Immature natural killer cell (primary cell): Measurements from ENCODE around the gene CD2. TPM values are rescaled to one million over a fixed set of nuclear protein-coding genes. Genes with fewer than 3 reads are reported as not detected.
"Not testable (repeated sequence)": the region's sequence is repeated elsewhere in the genome, so short reads cannot be mapped to it uniquely, and the experiment has no call there.

ENCODE experiments used
- DNase-seq, 3 donors: peaks; one replicate each; pipeline ENCODE4 v3.0.0; 2022; ENCODE audit warnings: mixed read lengths in 1 of 3
- H3K27ac Mint-ChIP-seq, 6 donors: one replicate each; pipeline ENCODE4 v1.8.0; 2020; ENCODE audit warnings: mixed read lengths in 6 of 6, mild to moderate bottlenecking in 5 of 6, inconsistent platforms in 4 of 6, moderate library complexity in 3 of 6
- H3K27me3 Mint-ChIP-seq, 3 donors: one replicate each; pipeline ENCODE4 v1.8.0; 2020 to 2021; ENCODE audit warnings: low read depth in 3 of 3, mild to moderate bottlenecking in 3 of 3, mixed read lengths in 3 of 3, moderate library complexity in 3 of 3, inconsistent platforms in 1 of 3
- H3K36me3 Mint-ChIP-seq, 3 donors: one replicate each; pipeline ENCODE4 v1.8.0; 2020; ENCODE audit warnings: mixed read lengths in 3 of 3, inconsistent platforms in 2 of 3, mild to moderate bottlenecking in 2 of 3
- H3K4me1 Mint-ChIP-seq, 2 donors: one replicate each; pipeline ENCODE4 v1.8.0; 2020; ENCODE audit warnings: inconsistent platforms in 2 of 2, mild to moderate bottlenecking in 2 of 2, mixed read lengths in 2 of 2, moderate library complexity in 1 of 2
- H3K4me3 Mint-ChIP-seq, 5 donors: one replicate each; pipeline ENCODE4 v1.8.0; 2020; ENCODE audit warnings: mild to moderate bottlenecking in 5 of 5, mixed read lengths in 5 of 5, inconsistent platforms in 3 of 5, moderate library complexity in 3 of 5
- H3K9me3 Mint-ChIP-seq, 6 donors: one replicate each; pipeline ENCODE4 v1.8.0; 2020; ENCODE audit warnings: mild to moderate bottlenecking in 6 of 6, mixed read lengths in 6 of 6, inconsistent platforms in 4 of 6, moderate library complexity in 3 of 6
- polyA plus RNA-seq, 3 donors: library from polyadenylated mRNA; unstranded; fragments of 300-500 nt; fragmentation: Illumina TruSeq; gene quantifications; one replicate each; pipeline ENCODE4 v1.2.3, GENCODE V29; 2021

The CD2 gene
- polyA plus RNA-seq, 3 donors from 2014 or later = 246 to 341 (median 325) TPM

DNA sequence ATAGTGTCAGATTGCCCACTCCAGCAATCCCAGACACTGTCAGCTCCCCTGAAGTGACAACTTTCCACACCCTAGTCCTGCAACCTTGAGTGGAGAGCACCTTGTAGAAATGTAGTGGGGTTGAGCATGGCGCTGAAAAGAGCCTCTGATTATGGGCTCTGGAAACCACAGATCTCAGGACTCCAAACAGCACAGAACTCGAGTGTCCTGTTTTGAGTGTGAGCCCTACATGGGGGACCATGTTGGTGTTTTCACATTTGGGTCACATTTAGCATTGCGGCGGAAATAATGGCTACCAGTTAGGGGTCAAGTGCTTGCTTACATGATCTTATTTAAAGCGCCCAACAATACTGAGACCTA is 4.2 kb downstream of the CD2 start:
- Mint-ChIP-seq H3K4me1 (peaks cover 76 to 79% of the 10 kb centered on the region in 2 donors), H3K36me3 (peaks cover 36 to 64% (median 49%) of the 10 kb centered on the region in 3 donors), H3K4me3 (peak overlapping the region; percentile 92 to 99 (median 96)), H3K27ac (peak overlapping the region; percentile 78 to 93 (median 89))
- H3K27me3 Mint-ChIP-seq, DNase-seq, H3K9me3 Mint-ChIP-seq: not testable (repeated sequence)

GRCh38 chr1:116759636-116760035 is 5.4 kb downstream of the CD2 start:
- H3K27ac Mint-ChIP-seq = peak overlapping the region; percentile 15 to 93 (median 88)
- peaks cover 2 to 3% (median 2%) of the 10 kb centered on the region in 3 donors for H3K27me3 Mint-ChIP-seq
- no peaks in the 10 kb centered on the region for H3K9me3 Mint-ChIP-seq
- peak overlapping the region; percentile 92 to 99 (median 96) for H3K4me3 Mint-ChIP-seq
- H3K36me3 Mint-ChIP-seq = peaks cover 42 to 74% (median 56%) of the 10 kb centered on the region in 3 donors
- DNase-seq = no peak
- peaks cover 77 to 79% of the 10 kb centered on the region in 2 donors for H3K4me1 Mint-ChIP-seq

- DNase-seq = no peak
- Mint-ChIP-seq H3K4me1 (peaks cover 79 to 83% of the 10 kb centered on the region in 2 donors), H3K36me3 (peaks cover 45 to 71% (median 55%) of the 10 kb centered on the region in 3 donors), H3K27ac (peak overlapping the region; percentile 15 to 98 (median 78)), H3K4me3 (peak overlapping the region in 4 of 5 donors; percentile 21 to 53 (median 36)), H3K27me3 (peaks cover 2 to 3% (median 2%) of the 10 kb centered on the region in 3 donors), H3K9me3 (no peaks in the 10 kb centered on the region)
Measured at GRCh38 chr1:116760487-116760886, 6.3 kb downstream of the CD2 start.

- H3K27ac Mint-ChIP-seq = peak overlapping the region; percentile 78 to 98 (median 88)
- no peaks in the 10 kb centered on the region for H3K9me3 Mint-ChIP-seq
- no peak for DNase-seq
- H3K36me3 Mint-ChIP-seq = peaks cover 48 to 74% (median 56%) of the 10 kb centered on the region in 3 donors
- H3K4me1 Mint-ChIP-seq = peaks cover 81 to 87% of the 10 kb centered on the region in 2 donors
- H3K4me3 Mint-ChIP-seq = peak overlapping the region; percentile 10 to 87 (median 57)
- peaks cover 1 to 3% (median 2%) of the 10 kb centered on the region in 3 donors for H3K27me3 Mint-ChIP-seq
Measured at GRCh38 chr1:116760996-116761665, 6.9 kb downstream of the CD2 start.

DNA sequence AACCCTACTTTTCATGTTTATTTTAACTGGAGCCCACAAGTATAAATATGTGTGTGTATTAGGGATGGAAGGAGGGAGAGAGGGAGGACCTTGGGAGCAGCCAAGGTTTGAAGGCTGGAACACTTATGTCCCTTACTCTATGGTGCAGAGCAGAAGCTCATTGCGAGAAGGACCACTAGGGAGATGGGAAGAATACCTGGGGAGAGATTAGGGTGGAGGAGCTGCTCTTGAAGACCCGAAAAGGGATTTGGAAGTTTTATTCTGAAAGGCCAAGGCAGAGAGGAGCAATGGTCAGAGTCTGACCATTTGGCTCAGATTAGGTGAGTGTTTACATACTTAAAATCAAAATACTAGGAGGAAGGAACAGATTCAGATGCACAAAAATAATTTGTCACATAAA is 8.1 kb downstream of the CD2 start:
- H3K27me3 Mint-ChIP-seq = peaks cover 1 to 3% (median 2%) of the 10 kb centered on the region in 3 donors
- peak overlapping the region; percentile 87 to 98 (median 92) for H3K27ac Mint-ChIP-seq
- peak overlapping the region; percentile 51 to 87 (median 67) for H3K4me3 Mint-ChIP-seq
- no peak for DNase-seq
- peaks cover 90 to 96% of the 10 kb centered on the region in 2 donors for H3K4me1 Mint-ChIP-seq
- H3K9me3 Mint-ChIP-seq = no peaks in the 10 kb centered on the region
- peaks cover 48 to 71% (median 56%) of the 10 kb centered on the region in 3 donors for H3K36me3 Mint-ChIP-seq

DNA sequence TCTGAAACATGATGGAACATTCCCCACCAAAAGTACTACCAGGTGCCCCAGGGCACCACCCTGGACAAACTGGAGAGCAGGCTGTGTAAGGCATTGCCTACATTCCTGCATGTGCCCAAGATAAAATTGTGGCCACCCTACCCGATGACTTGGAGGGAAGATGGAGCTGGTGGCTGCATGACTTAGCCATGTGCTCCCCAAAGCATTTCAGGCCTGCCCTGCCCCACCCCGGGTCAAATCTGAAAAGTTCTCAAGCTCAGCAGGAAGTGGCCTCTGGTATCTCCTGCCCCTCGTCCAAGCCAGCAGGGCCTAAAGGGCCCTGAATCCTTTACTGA is 8.5 kb downstream of the CD2 start:
- Mint-ChIP-seq H3K4me3 (peak overlapping the region; percentile 57 to 87 (median 67)), H3K27me3 (peaks cover 1 to 3% (median 2%) of the 10 kb centered on the region in 3 donors), H3K4me1 (peaks cover 92 to 98% of the 10 kb centered on the region in 2 donors), H3K36me3 (peaks cover 48 to 71% (median 56%) of the 10 kb centered on the region in 3 donors), H3K27ac (peak overlapping the region; percentile 87 to 98 (median 92)), H3K9me3 (no peaks in the 10 kb centered on the region)
- DNase-seq = no peak

DNA sequence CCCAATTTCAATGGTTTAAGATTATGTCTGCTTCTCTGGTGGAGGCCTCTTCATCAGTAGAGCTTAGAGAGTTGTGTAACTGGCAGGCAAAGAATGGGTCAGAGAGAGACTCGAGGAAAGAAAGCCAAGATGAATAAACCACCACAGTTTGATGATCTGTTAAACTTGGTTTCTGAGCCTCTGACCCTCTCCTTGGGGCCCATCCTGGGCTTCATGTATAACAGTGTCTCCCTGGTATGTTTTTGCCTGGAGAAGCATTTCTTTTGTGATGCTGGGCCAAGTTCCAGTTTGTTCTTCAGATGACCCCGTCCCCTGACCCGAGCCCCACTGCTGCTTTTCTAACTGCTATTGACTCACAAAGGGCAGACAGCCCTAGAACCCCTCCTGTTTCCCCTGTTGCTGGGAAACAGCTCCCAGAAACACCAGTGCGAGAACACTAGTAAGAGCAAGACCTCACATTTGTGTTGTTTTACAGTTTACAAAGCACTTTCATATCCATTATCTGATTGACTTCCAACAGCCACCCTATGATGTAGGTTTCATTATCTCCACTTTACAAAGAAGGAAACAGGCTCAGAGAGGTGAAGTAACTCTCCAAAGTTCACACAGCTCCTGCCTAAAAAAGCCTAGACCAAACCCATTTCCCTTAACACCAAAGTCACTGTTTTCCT is 9.0 kb downstream of the CD2 start:
- Mint-ChIP-seq H3K27ac (peak overlapping the region; percentile 87 to 98 (median 92)), H3K27me3 (peaks cover 1 to 3% (median 2%) of the 10 kb centered on the region in 3 donors), H3K36me3 (peaks cover 51 to 75% (median 60%) of the 10 kb centered on the region in 3 donors), H3K9me3 (no peaks in the 10 kb centered on the region), H3K4me1 (peaks cover 94 to 99% of the 10 kb centered on the region in 2 donors), H3K4me3 (peak overlapping the region; percentile 57 to 87 (median 67))
- DNase-seq = peak in 1 of 3 donors; percentile 25

- H3K27me3 Mint-ChIP-seq = peaks cover 1 to 3% (median 2%) of the 10 kb centered on the region in 3 donors
- H3K9me3 Mint-ChIP-seq = no peaks in the 10 kb centered on the region
- no peak for DNase-seq
- H3K4me1 Mint-ChIP-seq = peaks cover 94 to 99% of the 10 kb centered on the region in 2 donors
- peak overlapping the region; percentile 57 to 87 (median 67) for H3K4me3 Mint-ChIP-seq
- H3K36me3 Mint-ChIP-seq = peaks cover 57 to 81% (median 64%) of the 10 kb centered on the region in 3 donors
- H3K27ac Mint-ChIP-seq = peak overlapping the region; percentile 87 to 98 (median 92)
Measured at GRCh38 chr1:116763787-116764465, 9.7 kb downstream of the CD2 start.

DNA sequence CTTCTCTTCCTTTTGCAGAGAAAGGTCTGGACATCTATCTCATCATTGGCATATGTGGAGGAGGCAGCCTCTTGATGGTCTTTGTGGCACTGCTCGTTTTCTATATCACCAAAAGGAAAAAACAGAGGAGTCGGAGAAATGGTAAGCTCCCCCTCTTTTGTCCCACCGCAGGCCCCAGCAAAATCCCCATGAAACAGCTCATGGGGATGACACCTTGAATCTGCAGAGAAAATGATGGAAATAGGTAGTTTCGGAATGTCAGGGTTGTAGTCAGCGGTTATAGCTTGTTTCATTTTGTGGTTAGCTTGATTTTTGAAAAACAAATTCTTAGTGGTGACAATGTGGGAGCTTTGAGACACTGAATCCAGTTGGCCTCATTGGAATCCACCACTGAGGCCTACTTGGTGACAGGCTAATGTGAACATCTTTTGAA is 10.3 kb downstream of the CD2 start:
- Mint-ChIP-seq H3K27ac (peak overlapping the region; percentile 87 to 98 (median 92)), H3K4me1 (peaks cover 94 to 99% of the 10 kb centered on the region in 2 donors), H3K4me3 (peak overlapping the region in 3 of 5 donors; percentile 56 to 87 (median 67)), H3K36me3 (peaks cover 56 to 81% (median 64%) of the 10 kb centered on the region in 3 donors), H3K9me3 (no peaks in the 10 kb centered on the region), H3K27me3 (peaks cover 2 to 6% (median 3%) of the 10 kb centered on the region in 3 donors)
- peak in 1 of 3 donors; percentile 40 for DNase-seq

GRCh38 chr1:116764906-116765862 is 11.0 kb downstream of the CD2 start:
- Mint-ChIP-seq H3K9me3 (no peaks in the 10 kb centered on the region), H3K27ac (peak overlapping the region; percentile 87 to 98 (median 94)), H3K4me3 (peak overlapping the region in 2 of 5 donors; percentile 56 to 87), H3K36me3 (peaks cover 55 to 75% (median 67%) of the 10 kb centered on the region in 3 donors), H3K4me1 (peaks cover 96 to 100% of the 10 kb centered on the region in 2 donors), H3K27me3 (peaks cover 4 to 11% (median 9%) of the 10 kb centered on the region in 3 donors)
- DNase-seq = no peak

DNA sequence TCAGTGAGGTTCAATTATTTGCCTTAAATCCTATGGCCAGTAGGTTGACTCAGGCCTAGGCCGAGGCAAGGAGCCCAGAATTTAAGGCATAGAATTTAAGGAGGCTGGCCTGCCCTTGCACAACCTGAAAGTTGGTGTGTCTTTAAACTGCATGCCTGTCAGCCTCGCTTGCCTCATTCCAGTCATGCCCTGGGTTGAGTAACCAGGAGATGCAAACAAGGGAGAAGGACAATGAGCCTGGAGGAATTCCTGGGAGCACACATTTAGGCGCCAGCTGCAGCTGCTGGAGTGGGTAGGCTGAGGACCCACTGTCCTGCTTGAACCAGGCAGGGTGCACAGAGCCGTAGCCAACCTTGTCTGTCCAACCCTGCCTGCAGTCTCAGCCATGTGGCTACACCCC is 11.7 kb downstream of the CD2 start:
- Mint-ChIP-seq H3K36me3 (peaks cover 50 to 68% (median 61%) of the 10 kb centered on the region in 3 donors), H3K9me3 (no peaks in the 10 kb centered on the region), H3K4me1 (peaks cover 96 to 100% of the 10 kb centered on the region in 2 donors), H3K27me3 (peaks cover 4 to 12% (median 11%) of the 10 kb centered on the region in 3 donors), H3K27ac (peak overlapping the region; percentile 78 to 98 (median 94)), H3K4me3 (peak overlapping the region in 1 of 5 donors; percentile 93)
- DNase-seq = no peak

- Mint-ChIP-seq H3K9me3 (no peaks in the 10 kb centered on the region), H3K4me1 (peaks cover 96 to 100% of the 10 kb centered on the region in 2 donors), H3K27ac (peak overlapping the region; percentile 79 to 98 (median 94)), H3K36me3 (peaks cover 45 to 59% (median 53%) of the 10 kb centered on the region in 3 donors), H3K4me3 (peak overlapping the region in 3 of 5 donors; percentile 33 to 93 (median 40)), H3K27me3 (peaks cover 4 to 12% (median 11%) of the 10 kb centered on the region in 3 donors)
- no peak for DNase-seq
Measured at GRCh38 chr1:116766616-116767469, 12.6 kb downstream of the CD2 start.
